Tibial nerve (tissue), 4 donors: Measurements from ENCODE around the gene FNBP1. TPM values are rescaled to one million over a fixed set of nuclear protein-coding genes. Genes with fewer than 3 reads are reported as not detected.
A peak's percentile ranks its signal among the peaks of the same experiment; 100 is the strongest.

ENCODE experiments used
- DNase-seq, 2 donors: peaks; one replicate each; pipeline ENCODE4 v3.0.0-alpha.2; 2019; ENCODE audit warnings: low spot score in 2 of 2
- H3K27ac ChIP-seq, 4 donors: fragments of 200-600 bp; sonication (generic) in 3 of 4; one replicate each; pipeline ENCODE4 v1.5.1; 2017 to 2019; ENCODE audit warnings: mild to moderate bottlenecking in 1 of 4
- H3K27me3 ChIP-seq, 2 donors: fragments of 200-600 bp; sonication (generic) in 1 of 2; one replicate each; pipeline versions ENCODE4 v1.5.1 to v1.6.0; 2017 to 2019
- H3K36me3 ChIP-seq, 3 donors: fragments of 200-600 bp; sonication (generic); one replicate each; pipeline ENCODE4 v1.5.1; 2018 to 2019
- H3K4me1 ChIP-seq, 4 donors: fragments of 200-600 bp; sonication (generic) in 3 of 4; one replicate each; pipeline ENCODE4 v1.5.1; 2017 to 2019
- H3K4me3 ChIP-seq, 4 donors: fragments of 200-600 bp; sonication (generic) in 3 of 4; one replicate each; pipeline ENCODE4 v1.5.1; 2017 to 2019; ENCODE audit warnings: mild to moderate bottlenecking in 1 of 4, moderate library complexity in 1 of 4
- H3K9me3 ChIP-seq, 4 donors: fragments of 200-600 bp; sonication (generic) in 3 of 4; one replicate each; pipeline ENCODE4 v1.5.1; 2017 to 2019
- EP300 ChIP-seq, 2 donors: sonication (generic); formaldehyde crosslinking; IDR thresholded peaks; one replicate each; pipeline ENCODE4 v1.6.1; 2017; ENCODE audit warnings: antibody characterized with exemption in 2 of 2, mild to moderate bottlenecking in 1 of 2
- POLR2A ChIP-seq, 2 donors: fragments of 450-650 bp; IDR thresholded peaks; one replicate each; pipeline ENCODE4 v1.6.1; 2017; ENCODE audit warnings: antibody characterized with exemption in 2 of 2, mild to moderate bottlenecking in 2 of 2, moderate library complexity in 2 of 2
- WGBS, 2 donors: methylation state at CpG; one replicate each; pipeline ENCODE4 v1.1.5; 2018; 5-methylcytosine and 5-hydroxymethylcytosine counted together
- total RNA-seq, 4 donors: library from RNA; depleted of rRNA; stranded (reverse); fragments of >200 nt; gene quantifications; one replicate each; pipeline ENCODE4 v1.1.0, GENCODE V29; 2016
- TF ChIP-seq, protein P1 (sequence below), 5 experiments: fragments of 200-600 bp in 3 of 5; fragments of 450-650 bp in 2 of 5; sonication (generic) in 3 of 5; IDR thresholded peaks; one replicate each; pipeline ENCODE4 v1.5.1; 2016 to 2019; ENCODE audit warnings: antibody characterized with exemption in 5 of 5, mild to moderate bottlenecking in 3 of 5, moderate library complexity in 2 of 5

Gene FNBP1
- total RNA-seq, 4 donors from 2014 or later = 77.0 to 114 (median 86.4) TPM

DNA sequence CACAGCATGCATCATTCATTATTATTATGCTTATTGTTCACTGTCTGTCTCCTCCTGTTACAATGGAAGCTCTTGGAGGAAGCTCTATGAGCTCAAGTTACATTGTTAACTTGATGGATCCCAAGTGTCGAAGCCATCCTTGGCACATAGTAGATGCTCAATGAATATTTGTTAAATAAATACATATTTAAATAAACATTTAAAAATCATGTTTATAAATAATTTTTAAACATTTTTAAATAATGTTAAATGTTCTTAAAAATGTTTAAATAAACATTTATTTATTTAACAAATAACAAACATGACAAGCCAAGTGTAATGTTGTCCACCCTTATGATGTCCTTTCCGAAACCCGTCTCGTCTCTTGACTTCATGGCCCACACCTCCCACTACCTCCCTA, 138.3 kb downstream of the FNBP1 start:
- WGBS, 2 donors = 96 to 98% methylated on average over 4 of the region's 4 CpGs

DNA sequence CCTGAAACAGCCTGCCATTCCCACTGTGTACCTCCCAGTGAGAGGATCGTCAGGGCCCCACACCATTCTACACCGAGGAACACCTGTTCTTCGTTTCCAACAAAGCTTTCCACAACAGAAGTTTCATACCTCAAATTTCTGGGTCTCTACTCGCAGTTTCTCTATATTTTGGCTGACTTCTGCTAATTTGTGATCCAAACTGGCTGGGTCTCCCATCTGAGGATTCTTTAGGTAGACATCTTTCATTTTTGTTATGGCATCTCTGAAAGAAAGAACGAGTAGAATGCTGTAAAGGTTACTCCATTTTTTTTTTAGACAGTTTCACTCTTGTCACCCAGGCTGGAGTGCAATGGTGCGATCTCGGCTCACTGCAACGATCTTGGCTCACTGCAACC, 140.3 kb downstream of the FNBP1 start:
- 85 to 90% methylated on average over 8 of the region's 8 CpGs for WGBS, 2 donors
- H3K4me1 ChIP-seq = peaks cover 0 to 8% (median 2%) of the 10 kb centered on the region in 4 donors
- no peak overlapping the region for H3K27ac ChIP-seq
- TF ChIP-seq POLR2A (IDR thresholded peaks at IDR 0.05) (no peak), EP300 (IDR thresholded peaks at IDR 0.05) (no peak)
- TF ChIP-seq, protein P1, sequence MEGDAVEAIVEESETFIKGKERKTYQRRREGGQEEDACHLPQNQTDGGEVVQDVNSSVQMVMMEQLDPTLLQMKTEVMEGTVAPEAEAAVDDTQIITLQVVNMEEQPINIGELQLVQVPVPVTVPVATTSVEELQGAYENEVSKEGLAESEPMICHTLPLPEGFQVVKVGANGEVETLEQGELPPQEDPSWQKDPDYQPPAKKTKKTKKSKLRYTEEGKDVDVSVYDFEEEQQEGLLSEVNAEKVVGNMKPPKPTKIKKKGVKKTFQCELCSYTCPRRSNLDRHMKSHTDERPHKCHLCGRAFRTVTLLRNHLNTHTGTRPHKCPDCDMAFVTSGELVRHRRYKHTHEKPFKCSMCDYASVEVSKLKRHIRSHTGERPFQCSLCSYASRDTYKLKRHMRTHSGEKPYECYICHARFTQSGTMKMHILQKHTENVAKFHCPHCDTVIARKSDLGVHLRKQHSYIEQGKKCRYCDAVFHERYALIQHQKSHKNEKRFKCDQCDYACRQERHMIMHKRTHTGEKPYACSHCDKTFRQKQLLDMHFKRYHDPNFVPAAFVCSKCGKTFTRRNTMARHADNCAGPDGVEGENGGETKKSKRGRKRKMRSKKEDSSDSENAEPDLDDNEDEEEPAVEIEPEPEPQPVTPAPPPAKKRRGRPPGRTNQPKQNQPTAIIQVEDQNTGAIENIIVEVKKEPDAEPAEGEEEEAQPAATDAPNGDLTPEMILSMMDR (IDR thresholded peaks at IDR 0.05) = no peak
- no peaks in the 10 kb centered on the region for H3K27me3 ChIP-seq
- DNase-seq = no peak
- no peak overlapping the region for H3K4me3 ChIP-seq
- no peaks in the 10 kb centered on the region for H3K9me3 ChIP-seq
- H3K36me3 ChIP-seq = peaks cover 2 to 86% (median 12%) of the 10 kb centered on the region in 3 donors

More for the DNA sequence above, 138.3 kb downstream of the FNBP1 start:
- Histone ChIP-seq H3K27ac (no peak overlapping the region), H3K9me3 (no peaks in the 10 kb centered on the region), H3K36me3 (peaks cover 2 to 83% (median 6%) of the 10 kb centered on the region in 3 donors), H3K4me3 (no peak overlapping the region), H3K4me1 (peaks cover 0 to 4% (median under 1%) of the 10 kb centered on the region in 4 donors), H3K27me3 (no peaks in the 10 kb centered on the region)
- TF ChIP-seq, protein P1 (IDR thresholded peaks at IDR 0.05) = no peak
- no peak for TF ChIP-seq EP300 (IDR thresholded peaks at IDR 0.05)
- TF ChIP-seq POLR2A (IDR thresholded peaks at IDR 0.05) = no peak
- no peak for DNase-seq

DNA sequence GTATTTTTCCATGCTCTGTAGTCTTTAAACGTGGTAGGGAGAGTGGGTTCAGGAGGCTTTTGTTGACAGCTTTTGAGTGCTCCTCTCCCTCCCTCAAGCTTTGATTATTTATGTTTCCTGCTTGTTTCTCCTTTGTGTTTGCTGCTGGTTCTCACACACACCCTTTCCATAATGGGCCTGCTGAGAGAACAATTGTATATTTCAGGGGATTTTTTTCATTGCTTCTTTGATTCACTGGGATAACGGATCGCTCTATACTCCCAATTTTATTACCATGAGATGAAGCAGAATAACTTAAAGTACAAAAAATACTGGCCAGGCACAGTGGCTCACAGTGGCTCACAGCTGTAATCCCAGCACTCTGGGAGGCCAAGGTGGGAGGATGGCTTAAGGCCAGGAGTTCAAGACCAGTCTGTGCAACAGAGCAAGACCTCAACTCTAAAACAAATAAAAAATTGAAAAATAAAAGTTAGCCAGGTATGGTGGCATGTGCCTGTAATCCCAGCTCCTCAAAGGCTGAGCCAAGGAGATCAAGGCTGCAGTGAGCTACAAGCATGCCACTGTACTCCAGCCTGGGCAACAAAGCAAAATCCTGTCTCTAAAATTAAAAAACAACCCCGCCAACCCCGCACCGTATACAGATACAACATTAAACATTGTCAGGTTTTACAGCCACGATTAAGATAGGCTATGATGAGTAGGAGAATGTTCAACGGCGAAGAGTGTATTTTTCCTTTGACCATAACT, 140.8 kb downstream of the FNBP1 start:
- TF ChIP-seq, protein P1 (IDR thresholded peaks at IDR 0.05) = no peak
- no peak for TF ChIP-seq POLR2A (IDR thresholded peaks at IDR 0.05)
- TF ChIP-seq EP300 (IDR thresholded peaks at IDR 0.05) = no peak
- Histone ChIP-seq H3K36me3 (peaks cover 2 to 84% (median 12%) of the 10 kb centered on the region in 3 donors), H3K27me3 (no peaks in the 10 kb centered on the region), H3K9me3 (no peaks in the 10 kb centered on the region), H3K27ac (peak overlapping the region in 1 of 4 donors; percentile 2), H3K4me1 (peaks cover 0 to 8% (median 2%) of the 10 kb centered on the region in 4 donors), H3K4me3 (no peak overlapping the region)
- WGBS, 2 donors = 68 to 71% methylated on average over 9 of the region's 9 CpGs
- no peak for DNase-seq

DNA sequence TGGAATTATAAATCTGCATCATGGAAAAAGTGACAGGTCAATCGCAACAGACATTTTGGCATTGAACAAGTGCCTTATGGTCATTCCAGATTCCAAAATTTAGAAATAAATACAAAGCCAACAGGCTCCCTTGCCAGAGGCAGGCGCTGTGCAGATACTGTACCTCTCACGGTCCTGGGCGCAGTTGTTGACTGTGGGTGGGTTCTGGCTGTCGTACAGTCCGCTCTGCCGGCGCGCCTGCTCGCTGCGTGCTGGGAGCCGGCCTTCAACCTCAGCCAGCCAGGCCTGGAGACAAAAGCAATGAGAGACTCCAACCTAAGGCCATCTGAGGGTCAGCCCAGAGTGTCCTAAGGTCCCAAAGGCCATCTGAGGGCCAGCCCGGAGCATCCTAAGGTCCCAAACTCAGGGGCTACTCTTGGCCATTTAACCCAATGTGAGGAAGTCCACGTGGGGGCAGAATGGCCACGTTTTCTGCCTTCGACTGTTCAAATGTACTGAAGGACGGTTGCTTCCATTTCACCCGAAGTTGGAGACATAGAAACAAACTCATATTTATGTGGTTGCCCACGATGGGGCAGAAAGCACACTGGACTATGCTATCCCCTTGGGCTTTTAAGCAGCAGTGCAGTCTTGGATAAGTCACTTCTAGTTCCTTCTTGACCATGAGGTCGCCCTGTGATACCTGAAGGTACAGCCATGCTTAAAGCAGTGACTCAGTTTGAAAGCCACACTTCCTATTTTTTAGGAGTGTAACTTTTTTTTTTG, 142.5 kb downstream of the FNBP1 start:
- H3K4me1 ChIP-seq = peaks cover 0 to 8% (median 2%) of the 10 kb centered on the region in 4 donors
- no peak for DNase-seq
- no peaks in the 10 kb centered on the region for H3K27me3 ChIP-seq
- WGBS, 2 donors = 93% methylated on average over 20 of the region's 20 CpGs
- TF ChIP-seq POLR2A (IDR thresholded peaks at IDR 0.05) (no peak), EP300 (IDR thresholded peaks at IDR 0.05) (no peak)
- TF ChIP-seq, protein P1 (IDR thresholded peaks at IDR 0.05) = no peak
- H3K4me3 ChIP-seq = no peak overlapping the region
- H3K9me3 ChIP-seq = no peaks in the 10 kb centered on the region
- peak overlapping the region in 1 of 4 donors; percentile 42 for H3K27ac ChIP-seq
- peaks cover 2 to 85% (median 12%) of the 10 kb centered on the region in 3 donors for H3K36me3 ChIP-seq

DNA sequence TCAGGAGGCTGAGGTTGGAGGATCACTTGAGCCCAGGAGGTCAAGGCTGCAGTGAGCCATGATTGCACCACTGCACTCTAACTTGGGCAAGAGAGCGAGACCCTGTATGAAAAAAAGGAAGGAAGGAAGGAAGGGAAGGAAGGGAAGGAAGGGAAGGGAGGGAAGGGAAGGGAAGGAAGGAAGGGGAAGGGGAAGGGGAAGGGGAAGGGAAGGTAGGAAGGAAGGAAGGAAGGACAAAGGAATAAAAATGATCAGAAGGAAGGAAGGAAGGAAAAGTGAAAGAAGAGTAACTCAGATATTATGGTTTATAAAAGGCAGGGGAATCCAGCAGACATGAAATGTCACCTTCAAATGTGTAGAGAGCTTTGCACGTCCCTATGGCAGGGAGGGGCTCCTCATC, 143.4 kb downstream of the FNBP1 start:
- H3K27ac ChIP-seq = no peak overlapping the region
- TF ChIP-seq, protein P1 (IDR thresholded peaks at IDR 0.05) = no peak
- TF ChIP-seq EP300 (IDR thresholded peaks at IDR 0.05) (no peak), POLR2A (IDR thresholded peaks at IDR 0.05) (no peak)
- DNase-seq = no peak
- no peak overlapping the region for H3K4me3 ChIP-seq
- peaks cover 0 to 8% (median 2%) of the 10 kb centered on the region in 4 donors for H3K4me1 ChIP-seq
- H3K27me3 ChIP-seq = no peaks in the 10 kb centered on the region
- H3K36me3 ChIP-seq = peaks cover 2 to 91% (median 12%) of the 10 kb centered on the region in 3 donors
- WGBS, 2 donors = 90 to 93% methylated on average over 2 of the region's 2 CpGs
- no peaks in the 10 kb centered on the region for H3K9me3 ChIP-seq
